Spleen (tissue), 7 donors: Measurements from ENCODE around the gene NBPF9.
"Not testable (repeated sequence)": the region's sequence is repeated elsewhere in the genome, so short reads cannot be mapped to it uniquely, and the experiment has no call there.

Source experiments
- CTCF ChIP-seq, 11 experiments: fragments of 200-600 bp in 7 of 11; fragments of 450-650 bp in 4 of 11; sonication (generic) in 4 of 11; IDR thresholded peaks in 8 of 11; conservative IDR thresholded peaks in 3 of 11; 1 replicate in 7 of 11; 2 replicates in 4 of 11; pipeline versions ENCODE4 v1.4.0 to v1.8.0; 2016 to 2021; ENCODE audit warnings: antibody characterized with exemption in 11 of 11, inconsistent platforms in 4 of 11, mild to moderate bottlenecking in 1 of 11
- POLR2A ChIP-seq, 3 donors: fragments of 450-650 bp; IDR thresholded peaks; one replicate each; pipeline ENCODE4 v1.5.1; 2017; ENCODE audit warnings: antibody characterized with exemption in 3 of 3, mild to moderate bottlenecking in 1 of 3
- POLR2AphosphoS5 ChIP-seq, 3 donors: sonication (generic); formaldehyde crosslinking; IDR thresholded peaks; one replicate each; pipeline ENCODE4 v1.5.1; 2017; ENCODE audit warnings: antibody characterized with exemption in 3 of 3
- donor health status: DM: no; HTN: no; CAD: no; lungs with moderate emphysema.
- donor health status: DM: no; HTN: no; CAD: no.
- donor health status: DM: no; HTN: no; CAD: no.

- TF ChIP-seq POLR2AphosphoS5 (IDR thresholded peaks at IDR 0.05); CTCF (IDR thresholded peaks at IDR 0.05 in 8 of 11, conservative IDR thresholded peaks at IDR 0.05 in 3 of 11); POLR2A (IDR thresholded peaks at IDR 0.05): not testable (repeated sequence)
Measured at GRCh38 chr1:149149909-149150308, 46.6 kb upstream of the NBPF9 start.
